ENCODE results near the gene RAP1A.
"Not testable (repeated sequence)": the region's sequence is repeated elsewhere in the genome, so short reads cannot be mapped to it uniquely, and the experiment has no call there.

RAP1A gene

DNA sequence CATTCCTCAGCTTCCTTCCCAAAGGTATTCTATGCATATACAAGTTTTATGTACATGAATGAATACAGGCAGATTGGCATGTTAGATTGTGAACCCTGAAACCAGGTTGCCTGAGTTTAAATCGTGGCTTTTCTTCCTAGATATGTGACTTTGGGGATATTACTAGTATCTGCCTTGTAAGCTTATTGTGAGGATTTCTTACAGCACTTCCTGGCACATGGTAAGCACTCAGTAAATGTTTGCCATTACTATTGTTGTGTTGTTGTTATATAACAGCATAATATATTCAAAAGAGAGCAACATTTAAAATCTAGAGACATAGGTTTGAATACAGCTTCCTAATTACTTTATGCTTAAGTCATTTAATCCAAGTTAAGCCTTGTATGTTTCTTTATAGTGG, 45.1 kb downstream of the RAP1A start:
- DNase-seq (ENCODE audit: low read depth in 2 of 2): no peak

DNA sequence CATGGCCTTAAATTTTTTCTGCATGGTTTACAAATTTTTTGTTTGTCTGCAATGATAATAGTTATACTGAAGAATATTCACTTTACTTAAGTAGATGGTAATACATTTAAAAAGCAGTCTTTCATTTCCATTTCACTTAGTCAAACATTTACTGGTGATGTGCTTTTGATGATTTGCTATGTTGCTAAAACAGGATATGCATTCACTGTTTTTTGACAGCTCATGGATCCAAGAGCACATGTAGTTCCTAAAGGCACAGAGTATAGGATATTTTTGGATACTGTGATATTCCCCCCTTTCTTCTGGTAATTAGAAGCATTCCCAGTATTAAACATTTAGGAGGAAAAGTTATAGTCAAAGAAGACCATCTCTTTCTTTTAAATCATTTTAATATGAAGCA, 45.9 kb downstream of the RAP1A start:
- DNase-seq (ENCODE audit: low read depth in 2 of 2): no peak

DNA sequence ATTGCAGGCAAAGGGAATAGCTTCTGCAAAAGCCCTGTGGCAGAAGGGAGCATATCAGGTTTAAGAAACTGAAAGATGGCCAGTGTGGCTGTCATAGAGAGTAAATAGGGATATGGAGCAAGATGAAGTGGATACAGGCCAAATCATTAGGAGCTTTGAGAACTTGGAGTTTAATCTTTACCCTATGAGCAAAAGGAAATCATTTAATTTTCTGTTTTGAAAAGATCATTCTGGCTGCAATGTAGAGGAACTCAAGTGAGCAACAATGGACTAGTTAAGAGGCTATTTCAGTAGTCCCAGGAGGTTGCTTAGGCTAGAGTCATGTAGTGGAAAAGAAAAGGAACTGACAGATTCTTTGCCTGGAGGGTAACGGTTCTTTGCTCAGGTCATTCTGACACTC, 47.2 kb downstream of the RAP1A start:
- no peak for DNase-seq (ENCODE audit: low read depth in 2 of 2)

DNA sequence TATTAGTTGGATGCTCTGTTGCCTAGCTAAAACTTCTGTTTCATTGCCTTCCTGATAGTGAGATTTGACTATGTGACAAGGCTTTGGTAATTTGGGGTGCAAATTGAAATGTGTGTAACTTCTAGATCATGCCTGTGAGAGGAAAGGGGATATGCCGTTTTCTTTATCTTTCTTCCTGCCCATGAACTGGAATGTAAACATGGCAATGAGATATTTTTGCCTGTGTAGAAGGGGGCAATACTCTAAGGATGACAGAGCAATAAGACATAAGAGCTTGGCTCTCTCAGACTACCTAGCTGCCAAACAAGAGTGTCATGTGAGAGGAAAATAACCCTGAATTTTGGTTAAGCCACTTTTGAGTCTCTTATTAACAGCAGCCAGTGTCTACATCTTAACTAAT, 49.7 kb downstream of the RAP1A start:
- DNase-seq (ENCODE audit: low read depth in 2 of 2): no peak

DNA sequence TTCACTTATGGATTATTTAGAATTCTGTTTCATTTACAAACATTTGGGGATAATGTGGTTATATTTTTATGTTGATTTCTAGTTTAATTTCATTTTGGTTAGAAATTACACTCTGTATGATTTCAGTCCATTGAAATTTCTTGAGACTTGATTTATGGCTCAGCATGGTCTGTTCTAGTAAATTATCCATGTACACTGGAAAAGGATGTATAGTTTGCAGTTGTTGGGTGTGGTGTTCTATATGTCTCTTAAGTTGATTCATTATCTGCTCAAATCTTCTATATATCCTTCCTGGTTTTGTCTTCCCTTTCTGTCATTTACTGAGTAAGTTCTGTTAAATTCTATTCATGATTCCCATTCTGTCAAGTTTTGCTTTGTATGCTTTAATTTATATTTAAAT, 52.3 kb downstream of the RAP1A start:
- DNase-seq (ENCODE audit: low read depth in 2 of 2): no peak

DNA sequence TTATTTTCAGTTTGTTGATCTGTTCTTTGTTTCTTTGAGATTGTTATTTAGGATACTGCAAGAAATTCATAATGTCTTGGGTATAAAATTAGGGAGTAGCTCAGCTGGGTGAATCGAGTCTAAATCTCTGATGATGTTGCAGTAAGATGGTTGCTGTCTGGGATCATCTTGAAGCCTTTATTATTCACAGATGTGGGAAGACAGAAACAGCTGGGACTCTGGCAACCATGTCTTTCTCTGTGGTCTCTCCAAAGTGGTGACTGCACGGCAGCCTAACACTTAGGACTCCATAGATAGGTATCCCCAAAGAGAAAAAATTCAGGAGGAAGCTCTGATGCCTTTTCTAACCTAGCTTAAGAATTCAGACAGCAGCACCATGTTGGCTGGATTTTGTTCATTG, 52.7 kb downstream of the RAP1A start:
- DNase-seq (ENCODE audit: low read depth in 2 of 2): no peak

DNA sequence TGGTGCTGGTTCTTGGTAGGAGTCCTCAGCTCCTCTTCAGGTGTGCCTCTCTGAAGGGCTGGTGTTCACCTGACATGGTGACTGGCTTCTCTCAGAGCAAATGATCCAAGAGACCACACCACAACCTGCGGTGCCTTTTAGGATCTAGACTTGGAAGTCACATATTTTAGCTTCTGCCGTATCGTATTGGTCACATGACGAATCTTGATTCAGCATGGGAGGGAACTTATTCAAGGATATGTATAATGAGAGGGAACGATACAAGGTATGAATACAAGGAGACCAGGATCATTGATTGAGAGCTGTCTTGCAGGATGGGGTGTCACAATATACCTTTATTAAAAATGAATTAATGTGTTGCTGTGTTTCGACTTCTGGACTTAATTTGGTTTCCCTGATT, 58.0 kb downstream of the RAP1A start:
- DNase-seq (ENCODE audit: low read depth in 2 of 2): no peak

DNA sequence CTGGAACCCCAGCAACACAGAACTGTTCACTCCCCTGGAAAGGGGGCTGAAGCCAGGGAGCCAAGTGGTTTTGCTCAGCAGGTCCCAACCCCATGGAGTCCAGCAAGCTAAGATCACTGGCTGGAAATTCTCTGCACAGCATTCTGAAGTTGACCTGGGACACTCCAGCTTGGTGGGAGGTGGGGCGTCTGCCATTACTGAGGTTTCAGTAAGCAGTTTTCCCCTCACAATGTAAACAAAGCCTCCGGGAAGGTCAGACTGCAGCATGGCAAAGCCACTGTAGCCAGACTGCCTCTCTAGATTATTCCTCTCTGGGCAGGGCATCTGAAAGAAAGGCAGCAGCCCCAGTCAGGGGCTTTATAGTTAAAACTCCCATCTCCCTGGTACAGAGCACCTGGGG, 60.0 kb downstream of the RAP1A start:
- no peak for DNase-seq (ENCODE audit: low read depth in 2 of 2)

DNA sequence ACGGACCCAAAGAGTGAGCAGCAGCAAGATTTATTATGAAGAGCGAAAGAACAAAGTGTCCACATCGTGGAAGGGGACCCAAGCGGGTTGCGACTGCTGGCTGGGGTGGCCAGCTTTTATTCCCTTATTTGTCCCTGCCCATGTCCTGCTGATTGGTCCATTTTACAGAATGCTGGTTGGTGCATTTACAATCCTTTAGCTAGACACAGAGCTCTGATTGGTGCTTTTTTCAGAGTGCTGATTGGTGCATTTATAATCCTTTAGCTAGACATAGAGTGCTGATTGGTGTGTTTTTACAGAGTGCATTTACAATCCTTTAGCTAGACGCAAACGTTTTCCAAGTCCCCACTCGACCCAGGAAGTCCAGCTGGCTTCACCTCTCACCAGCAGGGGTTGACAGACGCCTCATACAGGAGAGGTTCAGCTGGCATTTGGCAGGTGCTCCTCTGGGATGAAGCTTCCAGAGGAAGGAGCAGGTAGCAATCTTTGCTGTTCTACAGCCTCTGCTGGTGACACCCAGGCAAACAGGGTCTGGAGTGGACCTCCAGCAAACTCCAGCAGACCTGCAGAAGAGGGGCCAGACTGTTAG, 60.7 kb downstream of the RAP1A start:
- not testable (repeated sequence) for DNase-seq (ENCODE audit: low read depth in 2 of 2)

DNA sequence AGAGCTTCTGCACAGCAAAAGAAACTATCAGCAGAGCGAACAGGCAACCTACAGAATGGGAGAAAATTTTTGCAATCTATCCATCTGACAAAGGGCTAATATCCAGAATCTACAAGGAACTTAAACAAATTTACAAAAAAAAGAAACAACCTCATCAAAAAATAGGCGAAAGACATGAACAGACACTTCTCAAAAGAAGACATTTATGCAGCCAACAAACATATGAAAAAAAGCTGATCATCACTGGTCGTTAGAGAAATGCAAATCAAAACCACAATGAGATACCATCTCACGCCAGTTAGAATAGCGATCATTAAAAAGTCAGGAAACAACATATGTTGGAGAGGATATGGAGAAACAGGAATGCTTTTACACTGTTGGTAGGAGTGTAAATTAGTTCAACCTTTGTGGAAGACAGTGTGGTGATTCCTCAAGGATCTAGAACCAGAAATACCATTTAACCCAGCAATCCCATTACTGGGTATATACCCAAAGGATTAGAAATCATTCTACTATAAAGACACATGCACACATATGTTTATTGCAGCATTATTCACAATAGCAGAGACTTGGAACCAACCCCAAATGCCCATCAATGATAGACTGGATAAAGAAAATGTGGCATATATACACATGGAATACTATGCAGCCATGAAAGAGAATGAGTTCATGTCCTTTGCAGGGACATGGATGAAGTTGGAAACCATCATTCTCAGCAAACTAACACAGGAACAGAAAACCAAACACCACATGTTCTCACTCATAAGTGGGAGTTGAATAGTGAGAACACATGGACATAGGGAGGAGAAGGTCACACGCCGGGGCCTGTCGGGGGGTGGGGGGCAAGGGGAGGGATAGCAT, 65.9 kb downstream of the RAP1A start:
- DNase-seq (ENCODE audit: low read depth in 2 of 2): not testable (repeated sequence)

DNA sequence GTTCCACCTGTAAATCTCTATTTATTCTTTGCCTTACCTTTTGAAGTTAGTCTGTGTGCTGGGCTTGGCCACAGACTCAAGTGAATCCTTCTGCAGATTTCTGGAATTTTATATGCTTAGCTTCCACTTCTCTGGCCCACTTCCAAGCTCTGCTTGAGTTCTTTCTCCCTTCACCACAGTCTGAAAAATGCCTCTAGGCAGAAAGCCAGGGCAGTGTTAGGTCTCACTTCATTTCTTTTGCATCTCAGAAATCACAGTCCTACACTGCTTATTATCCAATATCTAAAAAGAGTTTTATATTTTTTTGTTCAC, 70.7 kb downstream of the RAP1A start:
- DNase-seq (ENCODE audit: low read depth in 2 of 2): no peak

DNA sequence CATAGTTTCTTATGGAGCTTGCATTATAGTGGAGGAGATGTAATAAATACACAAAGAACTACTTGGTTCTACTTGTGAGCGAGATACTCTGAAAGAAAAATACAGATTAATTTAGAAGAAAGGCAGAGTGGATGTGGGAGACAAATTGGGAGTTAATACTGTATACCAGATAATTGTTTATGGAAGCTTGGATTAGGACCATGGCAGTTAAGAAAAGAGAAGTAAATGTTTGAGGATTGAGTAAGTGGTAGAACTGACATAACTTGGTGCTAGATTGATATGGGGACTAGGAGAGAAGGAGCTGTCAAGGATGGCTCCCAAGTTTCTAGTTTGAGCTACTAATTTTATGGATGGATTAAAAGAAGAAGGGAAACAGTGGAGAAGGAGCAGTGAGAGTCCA, 72.3 kb downstream of the RAP1A start:
- no peak for DNase-seq (ENCODE audit: low read depth in 2 of 2)

DNA sequence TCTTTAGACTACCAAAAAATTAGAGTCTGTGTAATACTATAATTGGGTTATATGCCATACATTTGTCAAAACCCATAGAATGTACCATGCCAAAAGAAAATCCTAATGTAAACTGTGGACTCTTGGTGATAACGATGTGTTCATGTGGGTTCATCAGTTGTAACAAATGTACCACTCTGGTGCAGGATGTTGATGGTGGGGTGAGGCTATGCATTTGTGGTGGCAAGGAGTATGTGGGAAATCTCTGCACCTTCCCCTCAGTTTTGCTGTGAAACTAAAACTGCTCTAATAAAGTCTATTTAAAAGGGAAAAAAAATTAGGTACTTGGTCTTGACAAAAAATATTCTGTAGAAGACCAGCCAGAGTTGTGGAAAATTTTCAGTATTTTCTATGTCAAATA, 76.2 kb downstream of the RAP1A start:
- no peak for DNase-seq (ENCODE audit: low read depth in 2 of 2)

DNA sequence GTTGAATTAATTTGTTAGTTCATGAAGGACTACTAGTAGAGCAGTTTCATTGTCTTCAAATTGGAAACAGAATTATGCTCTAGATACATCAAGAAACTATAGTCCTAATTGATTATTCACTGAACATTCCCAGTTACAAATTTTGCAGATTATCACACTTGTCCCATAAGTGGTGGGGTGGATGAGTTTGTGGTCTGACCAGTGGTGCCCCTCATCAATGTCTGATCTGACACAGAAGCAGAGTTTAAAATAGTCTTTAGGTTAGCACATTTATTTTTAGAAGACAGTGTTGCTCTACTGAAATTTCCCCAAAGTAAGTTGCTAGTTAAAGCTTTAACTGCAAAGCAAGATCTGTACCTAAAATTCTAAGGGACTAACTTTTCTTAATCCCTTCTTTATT, 76.7 kb downstream of the RAP1A start:
- no peak for DNase-seq (ENCODE audit: low read depth in 2 of 2)

DNA sequence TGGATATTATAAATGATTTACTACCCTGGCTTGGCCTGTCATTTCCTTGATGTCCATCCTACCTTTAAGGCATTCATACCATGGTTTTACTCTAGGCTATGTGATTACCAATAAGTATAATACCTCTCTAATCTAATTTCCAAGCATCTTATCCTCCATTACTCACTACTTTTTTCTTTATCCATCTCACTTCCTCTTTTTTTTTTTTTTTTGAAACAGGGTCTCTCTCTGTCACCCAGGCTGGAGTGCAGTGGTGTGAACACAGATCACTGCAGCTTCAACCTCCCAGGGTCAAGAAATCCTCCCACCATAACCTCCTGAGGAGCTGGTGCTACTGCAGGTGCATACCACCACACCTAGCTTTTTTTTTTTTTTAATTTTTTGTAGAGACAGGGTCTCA, 79.7 kb downstream of the RAP1A start:
- DNase-seq (ENCODE audit: low read depth in 2 of 2): no peak

DNA sequence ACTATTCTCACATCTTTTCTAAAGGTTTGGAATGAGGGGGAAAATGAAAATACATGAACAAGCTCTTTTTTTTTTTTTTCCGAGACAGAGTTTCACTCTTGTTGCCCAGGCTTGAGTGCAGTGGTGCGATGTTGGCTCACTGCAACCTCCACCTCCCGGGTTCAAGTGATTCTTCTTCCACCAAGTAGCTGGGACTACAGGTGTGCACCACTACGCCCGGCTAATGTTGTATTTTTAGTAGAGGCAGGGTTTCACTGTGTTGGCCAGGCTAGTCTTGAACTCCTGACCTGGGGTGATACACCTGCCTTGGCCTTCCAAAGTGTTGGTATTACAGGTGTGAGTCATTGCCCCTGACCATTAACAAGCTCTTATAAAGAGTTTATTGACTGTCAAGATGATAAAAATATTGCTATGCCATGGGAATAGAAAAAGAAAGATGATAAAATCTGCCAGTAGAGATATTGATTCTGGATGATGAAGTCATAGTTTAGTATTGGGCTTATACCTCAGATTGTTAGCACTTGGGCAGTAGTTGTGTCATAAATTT, 83.0 kb downstream of the RAP1A start:
- no peak for DNase-seq (ENCODE audit: low read depth in 2 of 2)

DNA sequence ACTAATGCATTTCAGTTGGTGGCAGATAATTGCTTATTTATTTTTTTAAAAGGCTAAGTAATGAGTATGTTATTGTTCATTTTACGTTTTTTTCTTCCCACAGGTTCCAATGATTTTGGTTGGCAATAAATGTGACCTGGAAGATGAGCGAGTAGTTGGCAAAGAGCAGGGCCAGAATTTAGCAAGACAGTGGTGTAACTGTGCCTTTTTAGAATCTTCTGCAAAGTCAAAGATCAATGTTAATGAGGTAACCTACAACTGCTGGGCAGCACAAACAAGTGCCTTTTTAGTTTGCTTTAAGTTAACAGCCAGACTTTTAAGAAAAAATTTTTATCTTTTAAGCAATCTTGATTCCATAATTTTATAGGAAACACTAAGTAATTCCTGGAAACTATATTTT, 84.7 kb downstream of the RAP1A start:
- no peak for DNase-seq (ENCODE audit: low read depth in 2 of 2)

DNA sequence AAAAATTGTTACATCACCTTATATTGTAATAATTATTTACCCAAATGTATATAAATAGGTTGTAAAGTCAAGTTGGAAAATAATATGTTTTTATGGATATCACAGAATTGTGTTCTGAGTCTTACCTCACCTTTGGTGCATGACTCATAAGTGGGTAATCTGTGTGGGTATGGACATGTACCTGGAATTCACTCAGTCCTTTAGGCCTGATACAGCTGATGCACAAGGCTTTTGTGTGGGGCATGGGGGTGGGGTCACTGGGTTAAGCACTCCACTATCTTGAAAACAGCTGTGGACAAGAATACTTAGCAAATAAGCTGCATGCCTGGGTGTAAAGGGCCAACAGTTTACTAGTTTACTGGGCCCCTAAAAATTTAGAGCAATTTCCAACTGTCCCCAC, 85.2 kb downstream of the RAP1A start:
- DNase-seq (ENCODE audit: low read depth in 2 of 2): no peak

DNA sequence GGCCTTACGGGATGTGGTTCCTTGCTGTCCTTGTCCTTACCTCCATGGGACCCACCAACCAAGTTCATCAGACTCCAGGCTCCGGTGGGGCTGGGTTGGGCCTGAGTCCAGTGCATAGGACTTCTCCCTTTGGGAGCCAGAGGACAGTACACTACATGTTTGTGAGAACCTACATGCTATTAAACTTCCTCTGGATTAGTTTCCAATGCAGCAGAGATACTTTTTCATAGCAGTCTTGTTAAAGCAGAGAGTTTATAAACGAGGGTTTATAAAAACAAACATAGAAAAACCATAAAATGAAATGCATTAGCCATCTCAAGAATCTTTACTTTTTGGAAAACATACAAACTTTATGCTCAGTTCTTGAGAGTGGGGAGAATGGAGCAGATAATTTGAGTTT, 86.3 kb downstream of the RAP1A start:
- DNase-seq (ENCODE audit: low read depth in 2 of 2): no peak

DNA sequence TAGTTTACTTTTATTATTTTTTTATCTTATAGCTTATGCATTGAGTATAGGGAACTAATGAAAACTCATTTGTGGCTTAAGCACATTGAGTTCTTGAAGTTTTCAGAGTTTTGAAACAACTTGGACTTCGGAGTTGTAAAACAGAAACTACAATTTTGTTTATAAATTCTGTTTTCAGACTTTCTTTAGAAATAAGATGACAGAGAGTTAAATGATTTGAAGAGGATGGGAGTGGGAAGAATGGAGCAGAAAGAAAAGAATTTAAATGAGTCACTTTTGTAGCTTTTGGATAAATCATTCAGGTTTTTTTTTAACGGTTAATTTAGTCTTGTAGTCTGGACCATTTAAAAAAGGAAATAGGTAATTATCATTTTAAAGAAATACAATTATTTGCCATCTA, 87.3 kb downstream of the RAP1A start:
- no peak for DNase-seq (ENCODE audit: low read depth in 2 of 2)

DNA sequence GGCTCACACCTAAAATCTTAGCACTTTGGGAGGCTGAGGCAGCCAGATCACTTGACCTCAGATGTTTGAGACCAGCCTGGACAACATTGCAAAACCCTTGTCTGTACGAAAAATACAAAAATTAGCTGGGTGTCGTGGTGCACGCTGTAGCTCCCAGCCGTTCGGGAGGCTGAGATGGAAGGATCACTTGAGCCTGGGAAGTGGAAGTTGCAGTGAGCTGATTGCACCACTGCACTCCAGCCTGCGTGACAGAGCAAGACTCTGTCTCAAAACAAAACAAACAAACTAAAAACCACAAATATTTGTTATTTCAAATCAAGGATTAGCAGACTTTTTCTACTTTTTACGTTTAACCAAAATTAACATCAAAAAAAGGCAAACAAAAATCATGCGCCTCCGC, 88.3 kb downstream of the RAP1A start:
- no peak for DNase-seq (ENCODE audit: low read depth in 2 of 2)

DNA sequence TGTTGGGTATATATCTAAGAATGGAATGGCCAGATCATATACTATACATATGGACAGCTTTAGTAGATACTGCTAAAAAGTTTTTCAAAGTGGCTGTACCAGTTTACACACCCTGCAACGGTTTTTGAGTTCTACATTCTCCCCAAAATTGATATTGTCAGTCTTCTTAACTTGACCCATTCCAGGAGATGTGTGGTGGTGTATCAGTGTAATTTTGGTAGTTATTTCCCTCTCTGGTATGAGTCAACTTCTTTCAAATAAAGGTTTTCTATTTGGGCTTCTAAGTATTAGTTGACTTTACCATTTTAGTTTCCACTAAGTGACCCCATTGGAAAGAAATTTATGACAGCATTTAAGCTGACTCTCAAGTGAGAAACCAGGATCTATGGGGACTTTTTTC, 90.4 kb downstream of the RAP1A start:
- DNase-seq (ENCODE audit: low read depth in 2 of 2): no peak

DNA sequence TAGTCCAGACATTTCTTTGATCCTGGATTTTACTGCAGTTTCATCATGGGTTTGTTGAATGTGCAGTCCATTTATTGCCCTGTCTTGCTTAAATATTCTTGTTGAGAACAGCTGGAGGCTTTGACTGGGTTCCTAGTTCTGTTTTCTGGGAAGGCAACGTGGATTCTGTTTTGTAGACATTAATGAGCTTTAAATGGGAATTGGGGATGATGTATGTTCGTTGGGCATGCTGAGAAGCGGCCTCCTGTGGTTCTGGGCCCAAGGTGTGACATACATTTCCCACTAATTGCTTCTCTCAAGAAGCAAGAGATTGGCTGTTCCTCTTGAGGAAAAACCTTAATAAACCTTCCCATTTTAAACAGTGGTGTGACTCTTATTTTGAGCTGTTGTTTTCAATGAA, 96.7 kb downstream of the RAP1A start:
- DNase-seq (ENCODE audit: low read depth in 2 of 2): no peak

DNA sequence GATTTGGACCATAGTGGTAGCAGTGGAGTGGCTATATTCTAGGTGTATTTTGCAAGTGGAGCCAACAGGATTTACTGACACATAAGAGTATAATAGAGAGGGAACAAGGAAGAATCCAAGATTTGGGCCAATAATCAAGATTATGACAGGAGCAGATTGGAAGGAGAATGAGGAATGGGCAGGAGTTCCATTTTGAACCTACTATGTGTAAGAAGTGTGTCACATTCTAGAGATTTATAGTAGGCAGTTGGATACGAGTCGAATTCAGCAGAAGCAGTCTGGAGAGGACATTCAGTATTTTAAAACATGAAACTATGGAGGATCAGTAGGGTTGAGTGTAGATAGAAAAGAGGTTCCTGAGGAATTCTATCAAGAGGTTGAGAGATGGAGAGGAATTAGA, 97.9 kb downstream of the RAP1A start:
- DNase-seq (ENCODE audit: low read depth in 2 of 2): no peak
